PFSK-1 (cell line): ENCODE results near the gene STK40.

Experiments
- FOXP2 ChIP-seq: optimal IDR thresholded peaks from 2 replicates; pipeline ENCODE3; 2011; ENCODE audit warnings: borderline replicate concordance, control low read depth, inconsistent platforms; ENCODE audit not compliant: insufficient read depth; ENCODE audit errors: extremely low read length, extremely low read depth
- POLR2AphosphoS5 ChIP-seq: IDR thresholded peaks from 2 replicates; pipeline ENCODE4 v1.6.1; 2012; ENCODE audit warnings: low read depth, mild to moderate bottlenecking, control low read depth, low read length, moderate library complexity
- REST ChIP-seq, 2 experiments: IDR thresholded peaks; 2 replicates each; pipeline versions ENCODE4 v1.6.1 to v1.8.0; 2011 to 2012; ENCODE audit warnings: low read depth in 2 of 2, low read length in 2 of 2, control low read depth in 1 of 2, inconsistent platforms in 1 of 2, mild to moderate bottlenecking in 1 of 2, moderate library complexity in 1 of 2; ENCODE audit not compliant: insufficient read depth in 1 of 2
- SIN3A ChIP-seq: IDR thresholded peaks from 2 replicates; pipeline ENCODE4 v1.6.1; 2012; ENCODE audit warnings: mild to moderate bottlenecking, low read length, moderate library complexity, borderline replicate concordance; ENCODE audit not compliant: insufficient read depth
- TAF1 ChIP-seq: IDR thresholded peaks from 2 replicates; pipeline ENCODE4 v1.6.1; 2012; ENCODE audit warnings: low read length, control low read depth, borderline replicate concordance; ENCODE audit not compliant: insufficient read depth

The STK40 gene

GRCh38 chr1:36300526-36300925 is 85.2 kb downstream of the STK40 start:
- TF ChIP-seq POLR2AphosphoS5 (no peak), FOXP2 (no peak), TAF1 (no peak), SIN3A (no peak), REST (IDR thresholded peaks at IDR 0.05; ENCODE audit: insufficient read depth in 1 of 2, low read depth in 2 of 2, low read length in 2 of 2) (no peak)

GRCh38 chr1:36298640-36299039 is 87.1 kb downstream of the STK40 start:
- TF ChIP-seq SIN3A, result no peak
- TF ChIP-seq POLR2AphosphoS5, result no peak
- TF ChIP-seq FOXP2, result no peak
- no peak for TF ChIP-seq REST (IDR thresholded peaks at IDR 0.05; ENCODE audit: insufficient read depth in 1 of 2, low read depth in 2 of 2, low read length in 2 of 2)
- no peak for TF ChIP-seq TAF1

GRCh38 chr1:36297062-36297461 is 88.7 kb downstream of the STK40 start:
- TF ChIP-seq REST (IDR thresholded peaks at IDR 0.05; ENCODE audit: insufficient read depth in 1 of 2, low read depth in 2 of 2, low read length in 2 of 2) (no peak), SIN3A (no peak)

- TF ChIP-seq SIN3A, result no peak
- TF ChIP-seq FOXP2, result no peak
- TF ChIP-seq REST (IDR thresholded peaks at IDR 0.05; ENCODE audit: insufficient read depth in 1 of 2, low read depth in 2 of 2, low read length in 2 of 2), result no peak
- TF ChIP-seq POLR2AphosphoS5, result no peak
- no peak for TF ChIP-seq TAF1
Observed at GRCh38 chr1:36295390-36295789, 90.3 kb downstream of the STK40 start.
